ENCODE measurements around the gene TDRD7. TPM values are rescaled to one million over a fixed set of nuclear protein-coding genes. Genes with fewer than 3 reads are reported as not detected.

The TDRD7 gene
- total RNA-seq, 1 donor from 2014 or later, result 20.4 TPM

DNA sequence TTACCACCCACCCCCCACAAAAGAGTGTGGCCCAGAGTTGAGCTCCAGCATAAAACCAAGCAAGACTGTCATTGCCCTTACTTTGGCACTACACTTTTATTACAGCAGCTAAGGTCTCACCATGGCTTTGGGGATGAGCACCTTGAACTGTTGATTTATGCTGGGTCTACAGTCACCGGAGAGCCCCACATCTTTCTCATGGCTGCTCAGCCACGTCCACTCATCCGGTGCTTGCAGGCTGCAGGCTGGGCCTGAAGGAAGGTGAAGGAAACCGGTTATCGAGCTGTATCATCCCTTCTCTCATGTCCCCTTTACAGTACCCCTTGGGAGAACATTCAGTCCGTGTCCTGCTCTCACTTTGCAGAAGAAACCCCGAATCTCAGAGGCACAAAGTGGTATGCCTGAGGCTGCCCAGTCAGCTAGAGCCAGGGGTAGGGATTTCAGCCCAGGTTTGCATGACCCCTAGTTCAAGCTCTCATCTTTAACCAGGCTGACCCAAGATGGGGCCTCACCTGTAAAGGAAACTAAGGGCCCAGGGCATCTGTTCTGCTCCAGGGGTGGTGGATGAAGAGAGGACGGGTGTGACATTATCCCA lies 101.2 kb downstream of the TDRD7 start:
- Mint-ChIP-seq H3K27ac (ENCODE audit: unreplicated experiment) (no peak overlapping the region), H3K9me3 (ENCODE audit: unreplicated experiment) (peaks cover 3% of the 10 kb centered on the region), H3K36me3 (ENCODE audit: low read depth, unreplicated experiment) (no peaks in the 10 kb centered on the region), H3K4me1 (ENCODE audit: low read depth, unreplicated experiment) (peaks cover 1% of the 10 kb centered on the region), H3K4me3 (ENCODE audit: unreplicated experiment) (no peak overlapping the region), H3K27me3 (ENCODE audit: low read depth, unreplicated experiment) (peaks cover 32% of the 10 kb centered on the region)
- DNase-seq (ENCODE audit: low read depth), result no peak
- no peak overlapping the region for H2AFZ ChIP-seq (ENCODE audit: low read depth, low read length)
- no peaks in the 10 kb centered on the region for H3K79me2 ChIP-seq (ENCODE audit: insufficient read depth, low read length)
- no peak overlapping the region for H3K9ac ChIP-seq (ENCODE audit: low read length)
- no peaks in the 10 kb centered on the region for H4K20me1 ChIP-seq (ENCODE audit: insufficient read depth, low read length)
- H3K9me3 ChIP-seq (ENCODE audit: insufficient read depth, low read depth, low read length), result no peaks in the 10 kb centered on the region
- no peak overlapping the region for H3K27ac ChIP-seq (ENCODE audit: low read depth, low read length)
- TF ChIP-seq, protein P1, sequence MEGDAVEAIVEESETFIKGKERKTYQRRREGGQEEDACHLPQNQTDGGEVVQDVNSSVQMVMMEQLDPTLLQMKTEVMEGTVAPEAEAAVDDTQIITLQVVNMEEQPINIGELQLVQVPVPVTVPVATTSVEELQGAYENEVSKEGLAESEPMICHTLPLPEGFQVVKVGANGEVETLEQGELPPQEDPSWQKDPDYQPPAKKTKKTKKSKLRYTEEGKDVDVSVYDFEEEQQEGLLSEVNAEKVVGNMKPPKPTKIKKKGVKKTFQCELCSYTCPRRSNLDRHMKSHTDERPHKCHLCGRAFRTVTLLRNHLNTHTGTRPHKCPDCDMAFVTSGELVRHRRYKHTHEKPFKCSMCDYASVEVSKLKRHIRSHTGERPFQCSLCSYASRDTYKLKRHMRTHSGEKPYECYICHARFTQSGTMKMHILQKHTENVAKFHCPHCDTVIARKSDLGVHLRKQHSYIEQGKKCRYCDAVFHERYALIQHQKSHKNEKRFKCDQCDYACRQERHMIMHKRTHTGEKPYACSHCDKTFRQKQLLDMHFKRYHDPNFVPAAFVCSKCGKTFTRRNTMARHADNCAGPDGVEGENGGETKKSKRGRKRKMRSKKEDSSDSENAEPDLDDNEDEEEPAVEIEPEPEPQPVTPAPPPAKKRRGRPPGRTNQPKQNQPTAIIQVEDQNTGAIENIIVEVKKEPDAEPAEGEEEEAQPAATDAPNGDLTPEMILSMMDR (IDR thresholded peaks at IDR 0.05; ENCODE audit: insufficient read depth, low read depth, low read length), result no peak
- no peak for TF ChIP-seq EZH2 (IDR thresholded peaks at IDR 0.05; ENCODE audit: insufficient read depth, low read length)
- no peak for FAIRE-seq
- peaks cover 4% of the 10 kb centered on the region for H3K4me1 ChIP-seq (ENCODE audit: insufficient read depth, low read length)
- no peaks in the 10 kb centered on the region for H3K36me3 ChIP-seq (ENCODE audit: insufficient read depth, low read length)
- peaks cover 4% of the 10 kb centered on the region for H3K27me3 ChIP-seq (ENCODE audit: insufficient read depth, low read length)
- H3K4me2 ChIP-seq (ENCODE audit: low read length), result no peak overlapping the region
- no peak overlapping the region for H3K4me3 ChIP-seq (ENCODE audit: insufficient read depth, low read depth, low read length)

GRCh38 chr9:97514531-97514930 lies 102.6 kb downstream of the TDRD7 start:
- TF ChIP-seq, protein P1 (IDR thresholded peaks at IDR 0.05; ENCODE audit: insufficient read depth, low read depth, low read length), result no peak
- no peak for TF ChIP-seq EZH2 (IDR thresholded peaks at IDR 0.05; ENCODE audit: insufficient read depth, low read length)
- no peak for FAIRE-seq
- H3K27me3 Mint-ChIP-seq (ENCODE audit: low read depth, unreplicated experiment), result peaks cover 46% of the 10 kb centered on the region

GRCh38 chr9:97515662-97516061 lies 103.8 kb downstream of the TDRD7 start:
- no peak overlapping the region for H3K27ac ChIP-seq (ENCODE audit: low read depth, low read length)
- TF ChIP-seq EZH2 (IDR thresholded peaks at IDR 0.05; ENCODE audit: insufficient read depth, low read length), result no peak
- TF ChIP-seq, protein P1 (IDR thresholded peaks at IDR 0.05; ENCODE audit: insufficient read depth, low read depth, low read length), result no peak
- H2AFZ ChIP-seq (ENCODE audit: low read depth, low read length), result no peak overlapping the region
- H3K4me3 ChIP-seq (ENCODE audit: insufficient read depth, low read depth, low read length), result no peak overlapping the region
- no peaks in the 10 kb centered on the region for H3K36me3 Mint-ChIP-seq (ENCODE audit: low read depth, unreplicated experiment)
- H3K9ac ChIP-seq (ENCODE audit: low read length), result no peak overlapping the region
- no peaks in the 10 kb centered on the region for H3K36me3 ChIP-seq (ENCODE audit: insufficient read depth, low read length)
- H3K4me1 ChIP-seq (ENCODE audit: insufficient read depth, low read length), result peaks cover 4% of the 10 kb centered on the region
- peaks cover 3% of the 10 kb centered on the region for H3K9me3 Mint-ChIP-seq (ENCODE audit: unreplicated experiment)
- H3K9me3 ChIP-seq (ENCODE audit: insufficient read depth, low read depth, low read length), result no peaks in the 10 kb centered on the region
- FAIRE-seq (no peak), DNase-seq (ENCODE audit: low read depth) (no peak)
- no peaks in the 10 kb centered on the region for H3K79me2 ChIP-seq (ENCODE audit: insufficient read depth, low read length)
- H3K4me3 Mint-ChIP-seq (ENCODE audit: unreplicated experiment), result no peak overlapping the region
- H4K20me1 ChIP-seq (ENCODE audit: insufficient read depth, low read length), result no peaks in the 10 kb centered on the region
- H3K27me3 ChIP-seq (ENCODE audit: insufficient read depth, low read length), result peaks cover 2% of the 10 kb centered on the region
- H3K27me3 Mint-ChIP-seq (ENCODE audit: low read depth, unreplicated experiment), result peaks cover 55% of the 10 kb centered on the region
- H3K4me2 ChIP-seq (ENCODE audit: low read length), result no peak overlapping the region
- H3K4me1 Mint-ChIP-seq (ENCODE audit: low read depth, unreplicated experiment), result peaks cover 1% of the 10 kb centered on the region
- H3K27ac Mint-ChIP-seq (ENCODE audit: unreplicated experiment), result no peak overlapping the region

More at GRCh38 chr9:97514531-97514930, 102.6 kb downstream of the TDRD7 start:
- Histone ChIP-seq H3K4me1 (ENCODE audit: insufficient read depth, low read length) (peaks cover 4% of the 10 kb centered on the region), H3K4me3 (ENCODE audit: insufficient read depth, low read depth, low read length) (no peak overlapping the region), H3K27me3 (ENCODE audit: insufficient read depth, low read length) (no peaks in the 10 kb centered on the region), H3K79me2 (ENCODE audit: insufficient read depth, low read length) (no peaks in the 10 kb centered on the region), H3K36me3 (ENCODE audit: insufficient read depth, low read length) (no peaks in the 10 kb centered on the region), H3K9me3 (ENCODE audit: insufficient read depth, low read depth, low read length) (no peaks in the 10 kb centered on the region), H4K20me1 (ENCODE audit: insufficient read depth, low read length) (no peaks in the 10 kb centered on the region), H3K9ac (ENCODE audit: low read length) (no peak overlapping the region), H3K4me2 (ENCODE audit: low read length) (no peak overlapping the region), H2AFZ (ENCODE audit: low read depth, low read length) (no peak overlapping the region), H3K27ac (ENCODE audit: low read depth, low read length) (no peak overlapping the region)
- no peaks in the 10 kb centered on the region for H3K36me3 Mint-ChIP-seq (ENCODE audit: low read depth, unreplicated experiment)
- DNase-seq (ENCODE audit: low read depth), result no peak
- H3K4me1 Mint-ChIP-seq (ENCODE audit: low read depth, unreplicated experiment), result peaks cover 1% of the 10 kb centered on the region
- H3K9me3 Mint-ChIP-seq (ENCODE audit: unreplicated experiment), result peaks cover 3% of the 10 kb centered on the region
- H3K4me3 Mint-ChIP-seq (ENCODE audit: unreplicated experiment), result no peak overlapping the region
- H3K27ac Mint-ChIP-seq (ENCODE audit: unreplicated experiment), result no peak overlapping the region
